Measurements from ENCODE around the gene ILK.

The ILK gene

DNA sequence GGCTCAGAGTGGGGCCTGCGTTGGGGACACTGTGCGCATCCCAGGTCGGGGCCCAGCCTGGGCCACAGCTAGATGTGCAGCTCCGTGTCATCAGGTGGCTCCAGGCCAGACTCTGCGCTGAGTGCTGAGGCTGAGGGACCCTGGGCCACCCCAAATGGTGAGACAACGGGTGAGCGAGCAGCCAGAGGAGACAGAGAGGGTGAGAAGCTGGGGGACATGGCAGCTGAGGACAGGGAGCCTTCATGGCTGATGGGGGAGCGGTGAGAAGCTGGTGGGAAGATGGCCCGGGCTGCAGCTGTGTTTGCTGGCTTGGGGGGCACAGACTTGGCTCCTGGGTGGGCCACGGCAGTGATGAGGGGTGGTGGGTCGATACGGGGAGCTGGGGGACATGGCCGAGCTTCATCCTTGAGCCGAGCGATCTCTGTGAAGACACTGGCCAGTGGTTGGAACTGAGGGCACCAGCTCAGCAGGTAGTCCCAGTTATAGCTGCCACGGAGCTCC lies 18.2 kb downstream of the ILK start:
- no peak for DNase-seq (ENCODE audit: low read depth)

DNA sequence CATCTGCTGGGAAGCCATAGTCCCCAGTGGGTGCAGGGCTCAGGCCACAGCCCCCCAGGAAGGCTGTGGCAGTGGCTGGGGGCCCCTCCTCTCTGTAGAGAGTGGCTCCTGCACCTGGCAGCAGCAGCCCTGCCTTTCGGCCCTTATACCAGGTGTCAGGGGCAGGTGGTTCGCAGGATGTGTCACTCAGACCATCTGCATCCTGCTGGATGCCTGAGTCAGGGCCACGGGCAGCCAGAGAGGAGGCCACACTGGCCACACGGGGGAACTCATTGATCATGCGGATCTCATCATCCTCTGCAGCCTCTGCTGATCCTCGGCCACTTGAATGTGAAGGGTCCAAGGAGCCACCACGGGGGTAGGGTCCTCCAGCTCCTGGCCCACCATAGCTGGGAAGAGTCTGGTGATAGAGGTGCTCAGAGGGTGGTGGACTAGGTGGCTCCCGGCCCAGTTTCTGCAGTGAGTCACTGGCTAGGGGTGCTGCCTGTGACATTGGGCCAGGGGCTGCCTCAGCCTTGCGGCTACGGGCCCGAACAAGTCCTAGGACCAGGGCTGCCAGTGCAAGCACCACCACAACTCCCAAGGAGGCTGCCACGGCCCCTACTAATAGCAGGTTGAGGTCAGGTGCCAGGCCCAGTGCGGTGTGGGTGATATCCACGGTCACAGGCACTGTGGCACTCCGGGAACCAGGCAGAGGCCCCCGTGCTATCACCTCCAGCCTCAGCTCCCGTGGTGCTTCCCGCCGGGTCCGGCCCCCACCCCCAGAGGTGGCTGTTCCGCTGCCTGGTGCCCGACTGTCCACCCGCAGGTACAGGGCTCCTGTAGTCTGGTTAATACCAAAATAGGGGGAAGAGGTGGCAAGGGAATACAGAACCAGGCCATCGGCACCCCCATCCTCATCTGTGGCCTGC lies 18.9 kb downstream of the ILK start:
- DNase-seq (ENCODE audit: low read depth), result no peak

GRCh38 chr11:6623391-6624363 lies 20.1 kb downstream of the ILK start:
- DNase-seq (ENCODE audit: low read depth), result no peak

- DNase-seq (ENCODE audit: low read depth), result no peak
These were observed 21.7 kb downstream of the ILK start for GRCh38 chr11:6625156-6625831.

- no peak for DNase-seq (ENCODE audit: low read depth)
These were observed 22.4 kb downstream of the ILK start for GRCh38 chr11:6625832-6626420.

DNA sequence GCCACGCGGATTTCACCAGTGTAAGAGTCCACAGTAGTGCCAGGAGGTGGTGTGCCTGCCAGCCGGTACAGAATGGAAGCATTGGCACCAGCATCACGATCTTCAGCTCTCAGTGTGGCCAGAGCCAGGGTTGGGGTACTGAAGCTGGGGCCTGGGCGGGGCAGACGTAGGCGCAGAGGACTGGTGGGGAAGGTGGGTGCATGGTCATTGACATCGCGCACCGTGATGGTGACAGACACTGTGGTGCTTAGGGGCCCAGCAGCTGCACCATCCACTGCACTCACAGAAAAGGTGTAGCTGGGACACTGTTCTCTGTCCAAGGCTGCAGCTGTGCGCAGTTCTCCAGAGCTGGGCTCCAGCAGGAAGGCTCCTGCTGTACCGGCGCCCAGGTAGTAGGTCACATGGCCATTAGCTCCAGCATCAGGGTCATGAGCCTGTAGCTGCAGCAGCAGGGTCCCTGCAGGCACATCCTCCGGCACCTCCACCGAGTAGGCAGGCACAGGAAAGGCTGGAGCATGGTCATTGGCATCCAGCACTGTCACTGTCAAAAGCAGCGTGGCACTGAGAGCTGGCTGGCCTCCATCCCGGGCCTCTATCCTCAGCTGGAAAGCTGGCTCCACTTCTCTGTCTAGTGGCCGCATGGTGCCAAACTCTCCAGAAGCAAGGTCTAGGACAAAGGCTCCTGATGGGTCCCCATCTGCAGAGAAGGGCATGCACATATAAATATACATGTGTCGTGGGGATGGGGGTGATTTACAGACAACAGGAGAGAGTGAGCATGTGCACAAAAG lies 23.6 kb downstream of the ILK start:
- DNase-seq (ENCODE audit: low read depth), result no peak

DNA sequence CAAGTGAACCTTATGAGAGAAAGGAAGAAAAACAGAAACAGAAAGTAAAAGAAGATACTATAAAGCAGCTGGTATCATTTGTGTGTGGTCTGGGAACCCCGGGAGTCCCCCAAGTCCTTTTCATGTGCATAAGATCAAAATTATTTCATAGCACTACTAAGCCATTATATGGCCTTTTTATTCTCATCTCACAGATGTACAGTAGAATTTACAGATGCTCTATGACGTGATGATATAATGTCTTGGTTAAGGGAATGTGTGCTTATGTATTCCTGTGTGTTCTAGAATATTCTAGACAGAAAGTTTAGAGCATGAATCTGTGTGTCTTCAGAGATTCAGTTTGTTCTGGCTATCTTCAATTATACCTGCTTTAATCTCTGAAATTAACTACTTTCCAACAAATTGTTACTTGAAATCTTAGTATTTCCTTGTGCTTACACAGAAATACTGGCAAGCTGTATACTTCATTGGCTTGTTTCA lies 24.2 kb downstream of the ILK start:
- no peak for DNase-seq (ENCODE audit: low read depth)

- DNase-seq (ENCODE audit: low read depth), result no peak
These were observed 25.0 kb downstream of the ILK start for GRCh38 chr11:6628526-6628925.

- DNase-seq (ENCODE audit: low read depth), result no peak
These were observed 26.0 kb downstream of the ILK start for GRCh38 chr11:6629573-6629891.

DNA sequence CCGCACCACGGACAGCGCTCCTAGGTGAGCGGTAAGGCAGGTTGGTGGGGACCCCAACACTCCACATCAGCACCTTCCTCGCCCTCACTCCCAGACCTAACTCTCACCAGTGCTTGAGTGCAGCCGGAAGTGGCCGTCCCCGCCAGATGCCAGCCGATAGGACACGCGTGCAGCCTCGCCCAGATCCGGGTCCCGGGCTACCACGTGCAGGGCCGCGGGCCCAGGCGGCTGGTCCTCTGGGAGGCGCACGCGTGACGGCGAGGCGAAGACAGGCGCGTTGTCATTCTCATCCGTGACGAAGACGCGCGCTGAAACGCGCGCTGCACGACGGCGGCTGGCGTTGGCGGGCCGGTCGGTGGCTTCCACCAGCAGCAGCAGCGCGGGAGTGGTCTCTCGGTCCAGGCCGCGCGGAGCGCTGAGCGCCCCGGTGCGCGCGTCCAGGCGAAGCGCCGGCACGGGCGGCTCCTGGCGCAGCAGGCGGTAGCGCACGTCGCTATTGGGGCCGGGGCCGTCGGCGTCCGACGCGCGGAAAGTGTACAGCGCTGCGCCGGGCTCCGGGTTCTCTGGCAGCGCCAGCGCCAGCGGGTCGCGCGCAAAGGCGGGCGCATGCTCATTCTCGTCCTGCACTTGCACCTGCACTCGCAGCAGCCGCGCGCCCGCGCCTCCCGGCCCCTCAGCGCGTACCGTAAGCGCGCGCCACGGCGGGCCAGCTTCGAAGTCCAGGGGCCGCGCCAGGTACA lies 26.5 kb downstream of the ILK start:
- DNase-seq (ENCODE audit: low read depth), result no peak

DNA sequence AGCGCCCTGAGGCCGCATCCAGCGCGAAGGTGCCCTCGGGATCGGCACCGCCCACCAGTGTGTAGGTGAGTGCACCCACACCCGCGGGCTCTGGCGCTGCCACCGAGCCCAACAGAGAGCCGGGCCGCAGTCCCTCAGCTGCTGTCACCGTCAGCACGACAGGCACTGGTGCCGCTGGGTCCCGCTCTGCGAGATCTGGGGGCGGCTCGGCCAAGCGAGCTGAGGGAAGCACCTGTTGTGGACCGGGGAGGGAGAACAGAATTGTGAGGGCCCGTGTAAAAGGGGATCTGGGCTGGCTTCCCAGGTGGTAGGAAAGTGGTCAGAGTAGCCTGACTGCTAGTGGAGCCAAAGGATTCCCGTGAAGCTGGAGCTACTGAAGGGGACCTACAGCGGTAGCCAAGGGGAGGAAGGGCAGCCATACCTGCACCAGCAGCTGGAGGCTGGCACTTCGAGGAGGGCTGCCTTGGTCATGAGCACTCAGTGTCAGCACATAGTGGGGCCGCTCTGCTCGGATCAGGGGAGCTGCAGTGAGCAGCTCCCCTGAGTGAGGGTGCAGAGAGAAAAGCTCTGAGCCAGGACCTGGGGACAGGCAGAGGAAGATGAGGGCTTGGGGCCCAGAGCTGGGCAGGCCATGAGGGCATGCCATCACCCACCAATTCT lies 27.2 kb downstream of the ILK start:
- no peak for DNase-seq (ENCODE audit: low read depth)

- DNase-seq (ENCODE audit: low read depth), result no peak
These were observed 27.9 kb downstream of the ILK start for GRCh38 chr11:6631361-6631890.

GRCh38 chr11:6632116-6633073 lies 28.8 kb downstream of the ILK start:
- no peak for DNase-seq (ENCODE audit: low read depth)

DNA sequence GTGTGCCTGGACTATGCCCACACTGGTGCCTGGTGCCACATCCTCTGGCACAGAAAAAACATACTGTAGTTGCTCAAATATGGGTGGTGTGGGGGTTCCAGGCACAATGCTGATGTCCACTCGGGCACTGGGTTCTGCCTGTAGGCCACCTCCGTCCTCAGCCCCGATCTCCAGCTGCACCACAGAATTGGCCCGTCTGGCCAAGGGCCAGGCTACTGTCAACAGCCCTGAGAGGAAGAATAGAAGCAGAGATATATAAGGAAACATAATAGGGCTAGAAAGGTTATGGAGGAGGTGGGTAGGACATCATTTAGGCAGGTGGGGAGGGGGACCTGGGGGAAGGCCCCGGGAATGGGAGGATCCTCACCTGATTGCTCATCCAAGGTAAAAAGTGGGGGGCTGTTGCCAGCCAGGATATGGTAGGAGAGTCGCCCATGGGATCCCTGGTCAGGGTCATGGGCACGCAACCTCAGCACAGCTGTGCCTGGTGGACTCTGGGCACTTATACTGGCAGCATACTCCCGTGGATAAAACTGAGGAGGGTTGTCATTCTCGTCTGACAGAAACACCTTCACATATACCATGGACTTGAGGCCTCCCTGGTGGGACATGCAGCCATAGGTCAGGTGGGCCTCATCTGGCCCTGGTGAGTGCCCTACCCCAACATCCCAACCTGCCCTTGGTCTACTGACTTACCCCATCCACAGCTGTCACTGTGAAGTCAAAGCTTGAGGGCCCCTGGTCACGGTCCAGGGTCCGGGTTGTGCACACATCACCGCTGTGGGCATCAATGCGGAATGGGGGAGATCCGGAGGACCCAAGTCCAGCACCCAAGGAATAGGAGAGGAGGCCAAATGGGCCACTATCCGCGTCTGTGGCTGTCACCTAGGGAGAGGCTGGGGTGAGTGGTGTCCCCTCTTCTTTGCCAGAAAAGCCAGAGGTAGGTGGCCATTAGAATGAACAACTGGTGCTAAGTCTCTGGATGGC lies 30.1 kb downstream of the ILK start:
- DNase-seq (ENCODE audit: low read depth), result no peak

GRCh38 chr11:6634534-6634933 lies 31.0 kb downstream of the ILK start:
- no peak for DNase-seq (ENCODE audit: low read depth)

GRCh38 chr11:6635082-6635932 lies 31.7 kb downstream of the ILK start:
- DNase-seq (ENCODE audit: low read depth), result no peak

All from T follicular helper cell (primary cell).